ENCODE data around the gene SLC34A2.

Gene SLC34A2

GRCh38 chr4:25662306-25662705 is 6.7 kb downstream of the SLC34A2 start:
- Histone ChIP-seq H3K27me3 (ENCODE audit: low read length) (no peaks in the 10 kb centered on the region), H3K79me2 (ENCODE audit: insufficient read depth, low read length) (no peaks in the 10 kb centered on the region), H3K4me3 (ENCODE audit: insufficient read depth, low read length, poor library complexity, severe bottlenecking) (no peak overlapping the region), H3K9ac (ENCODE audit: low read length) (no peak overlapping the region), H3K9me3 (ENCODE audit: insufficient read depth, low read length) (no peaks in the 10 kb centered on the region), H3K9me2 (replicated peaks; ENCODE audit: insufficient read depth, low read length) (no peaks in the 10 kb centered on the region), H3K36me3 (ENCODE audit: low read length) (no peaks in the 10 kb centered on the region), H3K27ac (ENCODE audit: low read depth, low read length) (no peak overlapping the region), H2AFZ (ENCODE audit: low read depth, low read length, severe bottlenecking) (no peak overlapping the region), H3F3A (ENCODE audit: insufficient read depth) (no peaks in the 10 kb centered on the region), H4K20me1 (ENCODE audit: low read depth, low read length) (no peaks in the 10 kb centered on the region), H3K4me2 (ENCODE audit: low read depth, low read length, poor library complexity, severe bottlenecking) (no peak overlapping the region)
- TF ChIP-seq, protein P1, sequence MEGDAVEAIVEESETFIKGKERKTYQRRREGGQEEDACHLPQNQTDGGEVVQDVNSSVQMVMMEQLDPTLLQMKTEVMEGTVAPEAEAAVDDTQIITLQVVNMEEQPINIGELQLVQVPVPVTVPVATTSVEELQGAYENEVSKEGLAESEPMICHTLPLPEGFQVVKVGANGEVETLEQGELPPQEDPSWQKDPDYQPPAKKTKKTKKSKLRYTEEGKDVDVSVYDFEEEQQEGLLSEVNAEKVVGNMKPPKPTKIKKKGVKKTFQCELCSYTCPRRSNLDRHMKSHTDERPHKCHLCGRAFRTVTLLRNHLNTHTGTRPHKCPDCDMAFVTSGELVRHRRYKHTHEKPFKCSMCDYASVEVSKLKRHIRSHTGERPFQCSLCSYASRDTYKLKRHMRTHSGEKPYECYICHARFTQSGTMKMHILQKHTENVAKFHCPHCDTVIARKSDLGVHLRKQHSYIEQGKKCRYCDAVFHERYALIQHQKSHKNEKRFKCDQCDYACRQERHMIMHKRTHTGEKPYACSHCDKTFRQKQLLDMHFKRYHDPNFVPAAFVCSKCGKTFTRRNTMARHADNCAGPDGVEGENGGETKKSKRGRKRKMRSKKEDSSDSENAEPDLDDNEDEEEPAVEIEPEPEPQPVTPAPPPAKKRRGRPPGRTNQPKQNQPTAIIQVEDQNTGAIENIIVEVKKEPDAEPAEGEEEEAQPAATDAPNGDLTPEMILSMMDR (IDR thresholded peaks at IDR 0.05; ENCODE audit: insufficient read depth, low read length, poor library complexity, severe bottlenecking), result no peak
- no peak for TF ChIP-seq EZH2phosphoT487 (conservative IDR thresholded peaks at IDR 0.05; ENCODE audit: low read length)

- no peak overlapping the region for H2AFZ ChIP-seq (ENCODE audit: low read depth, low read length, severe bottlenecking)
- no peaks in the 10 kb centered on the region for H3K79me2 ChIP-seq (ENCODE audit: insufficient read depth, low read length)
- no peak overlapping the region for H3K4me2 ChIP-seq (ENCODE audit: low read depth, low read length, poor library complexity, severe bottlenecking)
- H3K27me3 ChIP-seq (ENCODE audit: low read length), result no peaks in the 10 kb centered on the region
- TF ChIP-seq EZH2phosphoT487 (conservative IDR thresholded peaks at IDR 0.05; ENCODE audit: low read length), result no peak
- TF ChIP-seq, protein P1 (IDR thresholded peaks at IDR 0.05; ENCODE audit: insufficient read depth, low read length, poor library complexity, severe bottlenecking), result no peak
- no peaks in the 10 kb centered on the region for H3K9me2 ChIP-seq (replicated peaks; ENCODE audit: insufficient read depth, low read length)
- no peaks in the 10 kb centered on the region for H3K36me3 ChIP-seq (ENCODE audit: low read length)
- H3K4me3 ChIP-seq (ENCODE audit: insufficient read depth, low read length, poor library complexity, severe bottlenecking), result no peak overlapping the region
- H3K9ac ChIP-seq (ENCODE audit: low read length), result no peak overlapping the region
- H3F3A ChIP-seq (ENCODE audit: insufficient read depth), result no peaks in the 10 kb centered on the region
- H3K27ac ChIP-seq (ENCODE audit: low read depth, low read length), result no peak overlapping the region
- H3K9me3 ChIP-seq (ENCODE audit: insufficient read depth, low read length), result no peaks in the 10 kb centered on the region
- H4K20me1 ChIP-seq (ENCODE audit: low read depth, low read length), result no peaks in the 10 kb centered on the region
Observed at GRCh38 chr4:25663781-25664180, 8.1 kb downstream of the SLC34A2 start.

- no peaks in the 10 kb centered on the region for H3F3A ChIP-seq (ENCODE audit: insufficient read depth)
- no peaks in the 10 kb centered on the region for H3K27me3 ChIP-seq (ENCODE audit: low read length)
- no peaks in the 10 kb centered on the region for H3K9me2 ChIP-seq (replicated peaks; ENCODE audit: insufficient read depth, low read length)
- no peak overlapping the region for H3K4me2 ChIP-seq (ENCODE audit: low read depth, low read length, poor library complexity, severe bottlenecking)
- no peak overlapping the region for H3K27ac ChIP-seq (ENCODE audit: low read depth, low read length)
- H3K9me3 ChIP-seq (ENCODE audit: insufficient read depth, low read length), result no peaks in the 10 kb centered on the region
- H3K4me3 ChIP-seq (ENCODE audit: insufficient read depth, low read length, poor library complexity, severe bottlenecking), result no peak overlapping the region
- TF ChIP-seq, protein P1 (IDR thresholded peaks at IDR 0.05; ENCODE audit: insufficient read depth, low read length, poor library complexity, severe bottlenecking), result no peak
- TF ChIP-seq EZH2phosphoT487 (conservative IDR thresholded peaks at IDR 0.05; ENCODE audit: low read length), result no peak
- no peak overlapping the region for H2AFZ ChIP-seq (ENCODE audit: low read depth, low read length, severe bottlenecking)
- no peaks in the 10 kb centered on the region for H3K79me2 ChIP-seq (ENCODE audit: insufficient read depth, low read length)
- no peaks in the 10 kb centered on the region for H3K36me3 ChIP-seq (ENCODE audit: low read length)
- H4K20me1 ChIP-seq (ENCODE audit: low read depth, low read length), result no peaks in the 10 kb centered on the region
- no peak overlapping the region for H3K9ac ChIP-seq (ENCODE audit: low read length)
Observed at GRCh38 chr4:25666031-25666630, 10.5 kb downstream of the SLC34A2 start.
